Activated T-helper 1 cell treated with anti-CD3 and anti-CD28 coated beads, Interleukin-12 subunit alpha, Interleukin-12 subunit beta, Interleukin-2, Interleukin-4 antibody, amounts not matched to agents 30 ng/mL and 10 ng/mL and 1 ng/mL, durations not matched to agents 14 hours and 24 hours and 36 hours (primary cell): ENCODE results near the gene PRDM15. TPM values are rescaled to one million over a fixed set of nuclear protein-coding genes. Genes with fewer than 3 reads are reported as not detected.

Experiments used
- DNase-seq: peaks from one replicate; pipeline ENCODE4 v3.0.0; 2021; ENCODE audit warnings: low spot score
- H3K27ac Mint-ChIP-seq: one replicate; pipeline ENCODE4 v1.8.0; 2021; ENCODE audit warnings: mild to moderate bottlenecking, mixed read lengths
- H3K27me3 Mint-ChIP-seq: one replicate; pipeline ENCODE4 v1.8.0; 2022; ENCODE audit warnings: mild to moderate bottlenecking, moderate library complexity, mixed read lengths; ENCODE audit not compliant: insufficient read depth
- H3K36me3 Mint-ChIP-seq: one replicate; pipeline ENCODE4 v1.8.0; 2021; ENCODE audit warnings: low read depth, mixed read lengths
- H3K4me1 Mint-ChIP-seq: one replicate; pipeline ENCODE4 v1.8.0; 2021; ENCODE audit warnings: low read depth, mixed read lengths
- H3K4me3 Mint-ChIP-seq: one replicate; pipeline ENCODE4 v1.8.0; 2021; ENCODE audit warnings: mild to moderate bottlenecking, moderate library complexity, mixed read lengths
- H3K9me3 Mint-ChIP-seq: one replicate; pipeline ENCODE4 v1.8.0; 2021; ENCODE audit warnings: mixed read lengths
- intact Hi-C: fragments of 100-400 bp; cut with micrococcal nuclease; formaldehyde crosslinking; loops from one replicate; pipeline ENCODE4 v1.15.1; 2024
- total RNA-seq: library from RNA; stranded (reverse); gene quantifications from 2 replicates; pipeline ENCODE4 v1.2.3, GENCODE V29; 2022

The PRDM15 gene
- total RNA-seq, 1 donor from 2014 or later: 18.1 TPM

DNA sequence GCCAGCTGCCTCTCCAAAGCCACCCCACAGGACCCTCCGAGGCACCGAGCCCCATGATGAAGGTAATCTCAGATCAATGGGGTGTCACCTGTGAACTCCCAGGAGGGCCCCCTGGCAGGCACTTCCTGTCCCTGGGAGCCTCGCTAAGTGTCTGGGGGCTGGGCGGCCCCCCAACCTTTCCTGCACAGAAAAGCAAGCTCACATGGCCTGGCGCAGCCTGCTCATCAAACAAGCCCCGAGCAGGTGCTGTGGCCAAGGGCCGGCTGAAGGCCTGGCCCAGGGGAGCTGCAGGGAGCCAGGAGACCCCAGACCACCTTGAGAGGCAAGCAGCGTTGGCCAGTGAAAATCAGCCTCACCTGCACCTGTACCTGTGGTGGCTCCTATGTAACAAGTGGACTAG, 115.1 kb downstream of the PRDM15 start:
- Mint-ChIP-seq H3K27ac (no peak overlapping the region), H3K4me1 (peaks cover 26% of the 10 kb centered on the region), H3K27me3 (peaks cover 75% of the 10 kb centered on the region), H3K36me3 (no peaks in the 10 kb centered on the region), H3K4me3 (no peak overlapping the region), H3K9me3 (no peaks in the 10 kb centered on the region)
- intact Hi-C loops: loop anchor here (10.0 kb wide), 1 partner anchor 149 kb away; no protein-coding TSS in a partner anchor
- DNase-seq: no peak

DNA sequence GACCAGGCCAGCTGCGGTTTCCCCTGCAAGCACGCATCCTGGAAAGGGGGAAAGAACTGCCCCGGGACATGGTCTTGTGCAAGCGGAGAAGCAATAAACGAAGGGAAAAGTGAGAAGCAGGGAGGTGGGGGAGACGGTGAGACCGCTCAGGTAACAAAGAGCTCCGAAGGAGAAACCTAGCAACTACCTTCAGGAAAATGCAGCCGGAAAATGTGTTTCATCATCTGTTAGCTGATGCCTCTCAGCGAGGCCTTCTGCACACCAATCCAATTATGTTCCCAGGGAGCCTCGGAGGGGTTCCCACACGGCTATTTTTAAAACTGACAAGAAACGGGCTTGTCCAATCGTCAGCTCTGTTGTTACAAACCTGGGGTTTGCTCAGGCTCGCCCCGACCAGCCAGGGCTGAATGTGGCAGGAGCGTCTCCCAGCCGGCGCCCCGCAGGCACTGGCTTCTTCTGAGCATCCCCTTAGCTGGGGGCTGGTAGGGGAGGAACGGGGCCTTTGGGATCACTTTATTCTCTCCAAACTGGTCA, 115.7 kb downstream of the PRDM15 start:
- no peaks in the 10 kb centered on the region for H3K9me3 Mint-ChIP-seq

DNA sequence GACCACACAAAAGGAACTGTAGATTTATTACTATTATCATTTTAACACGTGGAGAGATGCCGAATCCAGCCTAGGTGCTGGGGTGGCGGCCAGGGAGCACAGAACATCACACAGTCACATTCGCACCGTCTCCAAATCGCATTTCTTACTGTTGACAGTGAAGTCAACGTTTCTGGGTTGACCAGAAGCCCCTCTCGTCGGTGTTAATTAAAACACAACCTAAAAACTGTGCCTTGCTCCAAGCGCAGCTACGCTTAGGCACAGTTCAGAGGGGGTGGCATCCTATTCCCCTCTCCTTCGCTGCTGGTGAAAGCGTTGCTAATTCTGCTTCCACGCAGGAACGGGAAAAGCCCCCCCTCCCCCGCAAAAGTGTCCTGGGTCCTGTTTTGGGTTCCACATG, 116.4 kb downstream of the PRDM15 start:
- H3K27me3 Mint-ChIP-seq: peaks cover 62% of the 10 kb centered on the region
- no peak overlapping the region for H3K4me3 Mint-ChIP-seq
- intact Hi-C loops: loop anchor here (10.0 kb wide), 1 partner anchor 148 kb away; no protein-coding TSS in a partner anchor

More for the DNA sequence above, 115.7 kb downstream of the PRDM15 start:
- H3K4me3 Mint-ChIP-seq: no peak overlapping the region
- H3K36me3 Mint-ChIP-seq: no peaks in the 10 kb centered on the region
- intact Hi-C loops: loop anchor here (10.0 kb wide), 1 partner anchor 149 kb away; no protein-coding TSS in a partner anchor
- peaks cover 20% of the 10 kb centered on the region for H3K4me1 Mint-ChIP-seq
- H3K27ac Mint-ChIP-seq: no peak overlapping the region
- peaks cover 69% of the 10 kb centered on the region for H3K27me3 Mint-ChIP-seq
- DNase-seq: no peak

DNA sequence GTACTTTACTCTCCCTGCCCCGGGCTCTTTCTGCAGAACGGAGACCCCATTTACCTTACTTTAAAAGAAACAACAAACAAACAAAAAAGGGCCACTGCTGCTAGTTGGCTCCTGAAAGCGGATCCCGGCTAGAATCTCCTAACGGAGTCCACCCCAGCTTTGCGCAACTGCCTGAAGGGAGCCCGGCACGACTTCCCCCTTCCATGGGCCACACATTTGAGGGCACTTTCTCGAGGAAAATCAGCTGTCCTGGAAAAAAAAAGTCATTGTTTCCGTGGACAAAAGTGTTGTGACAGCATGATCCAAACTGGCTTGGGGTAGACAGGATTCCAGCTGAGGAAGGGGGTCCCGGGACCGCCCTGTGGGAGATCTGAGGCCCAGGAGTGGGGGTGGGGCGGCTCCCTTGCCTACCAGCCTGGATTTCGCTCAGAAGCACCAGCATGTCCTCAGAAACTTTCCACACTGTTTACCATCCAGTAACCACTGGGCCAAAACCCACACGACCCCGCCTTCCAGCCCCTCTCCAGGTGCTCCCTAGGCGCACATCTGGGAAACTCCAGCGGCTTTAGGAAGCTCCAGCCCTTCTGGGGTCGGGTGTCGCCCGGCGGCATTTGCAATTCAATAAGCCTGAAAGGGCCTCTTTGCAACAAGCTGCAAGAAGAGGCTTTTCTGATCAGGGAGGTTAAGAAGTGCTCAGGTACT, 117.1 kb downstream of the PRDM15 start:
- H3K27ac Mint-ChIP-seq: no peak overlapping the region
- H3K4me3 Mint-ChIP-seq: no peak overlapping the region
- intact Hi-C loops: loop anchor here (10.0 kb wide), 1 partner anchor 147 kb away; no protein-coding TSS in a partner anchor
- H3K9me3 Mint-ChIP-seq: no peaks in the 10 kb centered on the region
- no peaks in the 10 kb centered on the region for H3K36me3 Mint-ChIP-seq
- peaks cover 56% of the 10 kb centered on the region for H3K27me3 Mint-ChIP-seq
- no peak for DNase-seq
- H3K4me1 Mint-ChIP-seq: peaks cover 7% of the 10 kb centered on the region

More for the DNA sequence above, 116.4 kb downstream of the PRDM15 start:
- H3K9me3 Mint-ChIP-seq: no peaks in the 10 kb centered on the region
- no peak overlapping the region for H3K27ac Mint-ChIP-seq
- no peaks in the 10 kb centered on the region for H3K36me3 Mint-ChIP-seq
- peaks cover 13% of the 10 kb centered on the region for H3K4me1 Mint-ChIP-seq
- DNase-seq: no peak

DNA sequence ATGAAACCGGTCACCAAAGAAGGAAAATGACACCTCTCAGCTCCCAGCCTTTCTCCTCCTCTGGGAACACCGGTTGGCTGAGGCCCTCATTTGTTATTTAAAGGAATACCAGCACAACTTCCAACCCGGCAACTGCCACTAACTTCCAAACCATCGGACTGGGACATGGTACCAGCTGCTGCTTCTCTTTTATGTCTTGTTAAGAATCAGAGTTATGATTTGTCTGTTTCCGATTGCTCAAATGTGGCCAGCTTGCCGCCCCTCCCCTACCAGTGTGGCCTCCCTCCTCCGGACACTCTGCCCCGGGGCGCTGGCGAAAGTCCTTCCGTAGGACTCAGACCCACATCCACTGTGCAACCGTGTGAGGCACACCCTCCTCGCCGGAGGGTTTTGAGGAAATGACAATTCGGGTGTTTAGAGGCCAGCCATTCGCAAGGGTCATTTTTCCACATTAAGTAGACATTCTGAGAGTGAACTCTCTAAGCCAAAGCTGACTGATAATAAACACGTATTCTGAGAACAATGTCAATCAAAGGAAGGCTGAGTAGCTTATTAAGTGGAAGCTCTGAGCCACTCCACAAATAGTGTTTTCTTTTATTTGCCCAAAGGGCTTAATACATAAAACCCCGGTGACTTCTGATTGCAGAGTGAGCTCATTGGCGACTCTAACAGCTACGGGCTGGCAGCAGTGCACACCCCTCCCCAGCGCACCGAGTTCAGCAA, 117.8 kb downstream of the PRDM15 start:
- intact Hi-C loops: loop anchor here (10.0 kb wide), 1 partner anchor 147 kb away; no protein-coding TSS in a partner anchor

DNA sequence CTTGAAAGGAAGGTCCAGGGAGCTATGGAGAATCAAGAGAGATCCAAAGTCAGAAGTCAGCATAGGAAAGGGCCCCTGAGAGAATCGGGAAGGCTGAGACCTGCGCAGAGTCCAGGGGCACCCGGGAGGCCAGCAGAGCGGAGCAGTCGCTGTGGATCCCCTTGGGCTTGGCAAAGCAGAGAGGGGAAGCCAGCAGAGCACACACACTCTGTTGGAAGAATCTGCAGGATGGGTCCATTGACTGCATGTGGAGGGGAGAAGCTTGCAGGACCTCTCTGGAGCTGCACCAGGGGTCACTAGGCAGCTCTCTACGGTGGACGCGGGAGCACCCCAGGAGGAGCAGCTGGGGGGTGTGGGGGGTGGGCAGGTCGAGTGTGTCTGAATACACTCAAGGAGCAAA, 118.7 kb downstream of the PRDM15 start:
- Mint-ChIP-seq H3K36me3 (no peaks in the 10 kb centered on the region), H3K9me3 (no peaks in the 10 kb centered on the region), H3K27me3 (peaks cover 49% of the 10 kb centered on the region), H3K27ac (no peak overlapping the region), H3K4me3 (no peak overlapping the region), H3K4me1 (peaks cover 5% of the 10 kb centered on the region)
- DNase-seq: no peak
- intact Hi-C loops: loop anchor here (10.0 kb wide), 1 partner anchor 146 kb away; no protein-coding TSS in a partner anchor

More for the DNA sequence above, 117.8 kb downstream of the PRDM15 start:
- DNase-seq: no peak
- Mint-ChIP-seq H3K27me3 (peaks cover 55% of the 10 kb centered on the region), H3K9me3 (no peaks in the 10 kb centered on the region), H3K27ac (no peak overlapping the region), H3K4me3 (no peak overlapping the region), H3K36me3 (no peaks in the 10 kb centered on the region), H3K4me1 (peaks cover 5% of the 10 kb centered on the region)

DNA sequence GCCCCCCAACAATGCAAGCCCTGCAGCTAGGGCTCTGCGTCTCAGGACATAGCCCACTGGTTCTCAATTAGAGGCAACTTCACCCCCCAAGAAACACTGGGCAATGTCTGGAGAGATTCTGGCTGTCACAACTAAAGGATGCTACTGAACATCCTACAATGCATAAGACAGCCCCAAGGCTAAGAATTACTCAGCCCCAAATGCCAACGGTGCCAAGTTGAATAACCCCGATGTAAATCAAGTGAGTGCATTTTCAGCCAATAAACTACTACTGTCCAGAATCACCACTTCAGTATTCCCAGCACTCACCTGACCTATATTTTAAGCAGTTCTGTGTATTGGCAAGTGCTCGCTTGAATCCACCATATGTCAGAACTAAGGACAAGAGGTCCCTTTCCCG, 119.2 kb downstream of the PRDM15 start:
- Mint-ChIP-seq H3K4me3 (no peak overlapping the region), H3K4me1 (peaks cover 5% of the 10 kb centered on the region), H3K36me3 (no peaks in the 10 kb centered on the region), H3K27ac (no peak overlapping the region), H3K9me3 (no peaks in the 10 kb centered on the region), H3K27me3 (peaks cover 45% of the 10 kb centered on the region)
- DNase-seq: no peak
- intact Hi-C loops: loop anchor here (10.0 kb wide), 1 partner anchor 145 kb away; no protein-coding TSS in a partner anchor

DNA sequence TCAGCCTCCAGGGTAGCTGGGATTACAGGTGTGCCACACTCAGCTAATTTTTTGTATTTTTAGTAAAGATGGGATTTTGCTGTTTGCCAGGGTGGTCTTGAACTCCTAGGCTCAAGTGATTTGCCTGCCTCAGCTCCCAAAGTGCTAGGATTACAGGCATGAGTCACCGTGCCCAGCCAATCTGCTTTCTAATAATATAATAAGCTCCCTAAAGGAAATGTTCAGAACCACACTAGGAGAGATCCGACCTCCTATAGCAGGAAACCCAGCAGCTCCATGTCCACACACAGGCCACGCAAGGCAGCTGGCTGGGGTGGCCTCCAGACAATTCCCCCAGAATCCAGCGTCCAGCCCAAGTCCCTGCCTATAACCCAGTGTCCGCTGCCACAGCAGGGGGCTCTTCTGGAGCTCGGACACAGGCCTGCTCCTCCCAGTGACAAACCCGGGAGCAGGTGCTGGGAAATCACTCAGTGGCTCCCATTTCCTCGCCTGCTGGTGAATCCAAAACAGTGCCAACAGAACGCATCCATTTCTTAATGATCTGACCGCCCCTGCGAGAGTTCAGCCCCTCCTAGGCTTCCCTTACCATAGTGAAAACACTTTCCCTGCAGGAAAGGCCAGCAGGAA, 119.8 kb downstream of the PRDM15 start:
- Mint-ChIP-seq H3K27ac (no peak overlapping the region), H3K4me1 (peaks cover 5% of the 10 kb centered on the region), H3K9me3 (no peaks in the 10 kb centered on the region), H3K36me3 (no peaks in the 10 kb centered on the region), H3K4me3 (no peak overlapping the region), H3K27me3 (peaks cover 39% of the 10 kb centered on the region)
- intact Hi-C loops: no loop called here
- DNase-seq: no peak

DNA sequence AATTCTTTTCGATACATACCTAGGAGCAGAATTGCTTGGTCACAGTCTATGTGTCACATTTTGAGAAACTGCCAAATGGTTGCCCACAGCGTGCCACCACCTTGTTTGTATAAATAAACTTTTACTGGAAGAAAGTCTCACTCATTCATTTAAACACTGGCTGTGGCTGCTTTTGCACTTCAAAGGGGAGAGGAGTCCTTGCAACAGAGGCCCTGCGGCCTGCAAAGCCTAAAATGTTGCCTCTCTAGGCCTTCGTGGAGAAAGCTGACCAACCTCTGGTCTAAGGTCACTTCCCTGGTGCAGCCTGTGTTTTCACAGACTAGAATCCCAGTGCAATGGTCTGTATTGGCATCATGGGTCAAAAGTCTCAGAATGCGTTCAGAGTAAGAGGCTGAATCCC, 120.6 kb downstream of the PRDM15 start:
- intact Hi-C loops: no loop called here
- Mint-ChIP-seq H3K27ac (no peak overlapping the region), H3K27me3 (peaks cover 36% of the 10 kb centered on the region), H3K4me3 (no peak overlapping the region), H3K36me3 (no peaks in the 10 kb centered on the region), H3K4me1 (peaks cover 5% of the 10 kb centered on the region), H3K9me3 (no peaks in the 10 kb centered on the region)
- no peak for DNase-seq

DNA sequence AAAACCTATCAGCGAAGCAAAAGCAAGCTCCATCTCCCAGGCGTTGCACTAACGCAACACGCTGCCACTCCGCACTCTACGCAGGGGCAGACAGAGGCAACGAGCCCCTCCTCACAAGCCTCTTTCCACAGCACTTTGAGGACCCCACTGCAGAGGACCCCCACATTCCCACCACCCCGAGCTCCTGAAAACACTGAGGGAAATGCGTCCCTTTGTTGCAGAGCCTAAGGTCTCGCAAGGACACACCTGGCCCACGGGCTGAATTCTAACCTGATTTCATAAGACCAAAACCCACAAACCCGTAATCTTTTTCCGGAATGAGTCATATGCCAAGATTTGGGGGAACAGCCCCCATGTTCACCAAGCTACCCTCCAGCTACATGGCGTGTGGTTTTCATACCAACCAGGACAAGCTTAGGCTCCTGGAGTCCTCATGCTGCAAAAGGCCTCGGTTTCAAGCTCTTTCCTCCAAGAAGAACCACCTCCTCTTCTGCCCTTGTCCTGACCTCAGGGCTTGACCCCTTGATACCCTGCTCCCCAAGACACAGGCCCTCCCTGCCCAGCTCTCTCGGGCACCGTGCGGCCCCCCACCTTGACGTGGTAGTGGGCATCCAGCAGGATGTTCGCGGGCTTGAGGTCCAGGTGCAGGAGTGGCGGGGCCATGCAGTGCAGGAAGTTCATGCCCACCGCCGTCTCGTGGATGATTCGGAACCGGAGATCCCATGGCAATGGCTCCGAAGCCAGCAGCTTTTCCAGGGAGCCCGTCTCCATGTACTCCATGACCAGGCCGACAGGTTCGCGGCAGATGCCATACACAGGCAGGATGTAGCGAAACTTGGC, 123.0 kb downstream of the PRDM15 start:
- DNase-seq: no peak
- intact Hi-C loops: no loop called here
- Mint-ChIP-seq H3K9me3 (no peaks in the 10 kb centered on the region), H3K4me1 (peaks cover 5% of the 10 kb centered on the region), H3K4me3 (no peak overlapping the region), H3K36me3 (no peaks in the 10 kb centered on the region), H3K27me3 (peaks cover 13% of the 10 kb centered on the region), H3K27ac (no peak overlapping the region)

DNA sequence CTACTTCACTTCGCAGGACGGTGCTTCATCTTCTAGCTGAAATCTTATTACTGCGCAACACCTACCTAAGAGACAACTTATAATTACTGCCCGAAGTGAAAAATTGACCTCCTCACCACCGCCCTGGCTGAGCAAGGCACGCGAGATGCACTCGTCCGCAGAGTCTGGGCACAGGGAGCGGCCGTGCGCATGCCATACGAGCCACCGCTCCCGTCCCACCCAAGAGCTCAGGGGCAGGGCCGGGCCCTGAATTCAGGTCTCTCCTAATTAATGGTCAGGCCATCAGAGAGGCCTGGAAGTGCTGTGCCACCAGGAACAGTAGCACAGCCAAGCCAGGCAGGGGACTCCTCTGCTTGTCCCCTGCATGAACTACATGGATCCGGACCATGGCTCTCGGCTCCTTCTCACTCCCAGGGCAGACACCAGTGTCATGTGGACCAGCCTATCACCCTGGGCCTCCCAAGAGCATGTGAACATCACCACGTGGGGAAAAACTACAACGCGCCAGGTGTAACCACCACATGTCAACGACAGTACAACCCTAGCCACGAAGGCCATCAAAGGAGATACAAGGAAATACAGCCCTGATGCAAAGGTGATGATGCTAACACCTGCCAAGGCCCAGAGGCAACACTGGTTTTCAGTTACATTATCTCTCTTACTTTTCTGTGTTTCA, 123.7 kb downstream of the PRDM15 start:
- DNase-seq: no peak
- Mint-ChIP-seq H3K36me3 (no peaks in the 10 kb centered on the region), H3K9me3 (no peaks in the 10 kb centered on the region), H3K27ac (no peak overlapping the region), H3K4me3 (no peak overlapping the region), H3K27me3 (peaks cover 5% of the 10 kb centered on the region), H3K4me1 (no peaks in the 10 kb centered on the region)
- intact Hi-C loops: no loop called here
